Mesothelial cell of epicardium (in vitro differentiated cells): ENCODE results near the gene PTBP3. TPM values are rescaled to one million over a fixed set of nuclear protein-coding genes. Genes with fewer than 3 reads are reported as not detected.

Experiments
- DNase-seq, 2 experiments: peaks; one replicate each; pipeline ENCODE4 v3.0.0; 2021; ENCODE audit warnings: low spot score in 2 of 2; ENCODE audit not compliant: unreplicated experiment in 2 of 2
- H3K27ac Mint-ChIP-seq: 2 replicates; pipeline ENCODE4 v1.8.0; 2021; ENCODE audit warnings: mixed read lengths
- H3K27me3 Mint-ChIP-seq: 2 replicates; pipeline ENCODE4 v1.8.0; 2021; ENCODE audit warnings: low read depth, mixed read lengths
- H3K36me3 Mint-ChIP-seq: 2 replicates; pipeline ENCODE4 v1.8.0; 2021; ENCODE audit warnings: mixed read lengths
- H3K4me1 Mint-ChIP-seq: 2 replicates; pipeline ENCODE4 v1.8.0; 2021; ENCODE audit warnings: mixed read lengths
- H3K4me3 Mint-ChIP-seq: 2 replicates; pipeline ENCODE4 v1.8.0; 2021; ENCODE audit warnings: mild to moderate bottlenecking, moderate library complexity, mixed read lengths
- H3K9me3 Mint-ChIP-seq: 2 replicates; pipeline ENCODE4 v1.8.0; 2021; ENCODE audit warnings: mixed read lengths
- total RNA-seq: library from RNA; stranded (reverse); gene quantifications from 3 replicates; pipeline ENCODE4 v1.2.1, GENCODE V29; 2021
- TF ChIP-seq, protein P1 (sequence below): fragments of 200-600 bp; sonication (generic); IDR thresholded peaks from one replicate; pipeline ENCODE4 v1.5.0; 2021; ENCODE audit warnings: antibody characterized with exemption; ENCODE audit not compliant: unreplicated experiment

The PTBP3 gene
- total RNA-seq, 1 donor from 2014 or later: 41.6 TPM

DNA sequence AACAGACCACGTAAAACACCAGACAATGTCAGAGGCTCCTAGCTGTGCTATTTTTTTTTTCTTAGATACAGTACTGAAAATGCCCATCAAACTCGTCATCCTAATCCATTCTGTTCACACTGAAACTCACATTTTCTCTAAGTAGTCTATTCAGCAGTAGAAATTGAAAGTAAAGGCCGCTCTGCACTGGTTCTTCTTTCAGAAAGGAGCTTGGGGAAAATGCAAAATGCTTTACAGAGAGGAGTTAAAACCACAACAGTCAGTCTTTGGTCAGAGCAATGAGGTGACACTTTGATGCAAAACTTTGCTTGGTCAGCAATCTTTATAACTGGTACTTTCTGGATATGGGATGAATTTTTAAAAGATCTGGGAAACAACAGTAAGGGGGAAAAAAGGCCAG, 114.5 kb downstream of the PTBP3 start:
- Mint-ChIP-seq H3K36me3 (peaks cover 26% of the 10 kb centered on the region), H3K4me3 (no peak overlapping the region), H3K4me1 (peaks cover 2% of the 10 kb centered on the region), H3K27me3 (no peaks in the 10 kb centered on the region), H3K9me3 (no peaks in the 10 kb centered on the region), H3K27ac (no peak overlapping the region)
- no peak for DNase-seq
- TF ChIP-seq, protein P1, sequence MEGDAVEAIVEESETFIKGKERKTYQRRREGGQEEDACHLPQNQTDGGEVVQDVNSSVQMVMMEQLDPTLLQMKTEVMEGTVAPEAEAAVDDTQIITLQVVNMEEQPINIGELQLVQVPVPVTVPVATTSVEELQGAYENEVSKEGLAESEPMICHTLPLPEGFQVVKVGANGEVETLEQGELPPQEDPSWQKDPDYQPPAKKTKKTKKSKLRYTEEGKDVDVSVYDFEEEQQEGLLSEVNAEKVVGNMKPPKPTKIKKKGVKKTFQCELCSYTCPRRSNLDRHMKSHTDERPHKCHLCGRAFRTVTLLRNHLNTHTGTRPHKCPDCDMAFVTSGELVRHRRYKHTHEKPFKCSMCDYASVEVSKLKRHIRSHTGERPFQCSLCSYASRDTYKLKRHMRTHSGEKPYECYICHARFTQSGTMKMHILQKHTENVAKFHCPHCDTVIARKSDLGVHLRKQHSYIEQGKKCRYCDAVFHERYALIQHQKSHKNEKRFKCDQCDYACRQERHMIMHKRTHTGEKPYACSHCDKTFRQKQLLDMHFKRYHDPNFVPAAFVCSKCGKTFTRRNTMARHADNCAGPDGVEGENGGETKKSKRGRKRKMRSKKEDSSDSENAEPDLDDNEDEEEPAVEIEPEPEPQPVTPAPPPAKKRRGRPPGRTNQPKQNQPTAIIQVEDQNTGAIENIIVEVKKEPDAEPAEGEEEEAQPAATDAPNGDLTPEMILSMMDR: no peak

DNA sequence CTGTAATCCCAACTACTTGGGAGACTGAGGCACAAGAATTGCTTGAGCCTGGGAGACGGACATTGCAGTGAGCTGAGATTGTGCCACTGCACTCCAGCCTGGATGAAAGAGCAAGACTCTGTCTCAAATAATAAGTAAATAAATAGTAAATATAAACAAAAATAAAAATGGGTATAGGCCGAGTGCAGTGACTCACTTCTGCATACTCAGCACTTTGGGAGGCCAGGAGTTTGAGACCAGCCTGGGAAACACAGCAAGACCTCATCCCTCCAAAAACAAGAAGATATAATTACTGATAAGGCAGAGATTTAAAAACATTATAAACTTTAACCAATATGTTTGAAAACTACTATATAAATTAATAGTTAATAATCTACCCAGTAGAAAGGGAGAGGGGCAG, 120.5 kb downstream of the PTBP3 start:
- Mint-ChIP-seq H3K27ac (no peak overlapping the region), H3K36me3 (peaks cover 45% of the 10 kb centered on the region), H3K4me1 (no peaks in the 10 kb centered on the region), H3K4me3 (no peak overlapping the region), H3K27me3 (no peaks in the 10 kb centered on the region), H3K9me3 (peaks cover 13% of the 10 kb centered on the region)
- TF ChIP-seq, protein P1: no peak
- no peak for DNase-seq

DNA sequence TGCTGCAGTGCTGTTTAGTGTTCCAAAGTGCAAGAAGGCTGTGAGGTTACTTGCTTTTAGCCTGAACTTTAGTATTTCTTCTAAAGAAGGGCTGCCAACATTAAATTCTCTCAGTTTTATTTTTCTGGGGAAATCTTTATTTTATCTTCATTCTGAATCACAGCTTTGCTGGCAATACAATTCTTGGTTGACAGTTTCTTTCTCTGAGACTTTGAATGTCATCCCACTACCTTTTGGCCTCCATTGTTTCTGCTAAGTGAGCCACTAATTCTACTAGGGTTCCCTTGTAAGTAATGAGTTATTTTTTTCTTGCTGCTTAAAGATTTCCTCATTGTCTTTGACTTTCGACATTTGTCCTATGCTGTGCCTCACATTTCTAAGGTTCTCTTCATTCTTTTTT, 126.0 kb downstream of the PTBP3 start:
- no peak overlapping the region for H3K4me3 Mint-ChIP-seq
- H3K4me1 Mint-ChIP-seq: no peaks in the 10 kb centered on the region
- TF ChIP-seq, protein P1: no peak
- H3K27me3 Mint-ChIP-seq: no peaks in the 10 kb centered on the region
- H3K27ac Mint-ChIP-seq: no peak overlapping the region
- H3K9me3 Mint-ChIP-seq: peaks cover 46% of the 10 kb centered on the region
- DNase-seq: no peak
- peaks cover 70% of the 10 kb centered on the region for H3K36me3 Mint-ChIP-seq

DNA sequence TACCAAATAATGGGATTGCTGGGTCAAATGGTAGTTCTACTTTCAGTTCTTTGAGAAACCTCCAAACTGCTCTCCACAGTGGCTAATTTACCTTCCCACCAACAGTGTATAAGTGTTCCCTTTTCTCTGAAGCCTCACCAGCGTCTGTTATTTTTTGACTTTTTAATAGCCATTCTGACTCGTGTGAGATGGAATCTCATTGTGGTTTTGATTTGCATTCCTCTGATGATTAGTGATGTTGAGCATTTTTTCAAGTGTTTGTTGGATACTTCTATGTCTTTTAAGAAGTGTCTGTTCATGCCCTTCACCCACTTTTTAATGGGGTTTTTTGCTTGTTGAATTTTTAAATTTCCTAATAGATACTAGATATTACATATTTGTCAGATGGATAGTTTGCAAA, 129.9 kb downstream of the PTBP3 start:
- TF ChIP-seq, protein P1: no peak
- no peak overlapping the region for H3K27ac Mint-ChIP-seq
- no peaks in the 10 kb centered on the region for H3K27me3 Mint-ChIP-seq
- H3K9me3 Mint-ChIP-seq: peaks cover 44% of the 10 kb centered on the region
- no peak overlapping the region for H3K4me3 Mint-ChIP-seq
- no peaks in the 10 kb centered on the region for H3K4me1 Mint-ChIP-seq
- no peak for DNase-seq
- peaks cover 46% of the 10 kb centered on the region for H3K36me3 Mint-ChIP-seq

DNA sequence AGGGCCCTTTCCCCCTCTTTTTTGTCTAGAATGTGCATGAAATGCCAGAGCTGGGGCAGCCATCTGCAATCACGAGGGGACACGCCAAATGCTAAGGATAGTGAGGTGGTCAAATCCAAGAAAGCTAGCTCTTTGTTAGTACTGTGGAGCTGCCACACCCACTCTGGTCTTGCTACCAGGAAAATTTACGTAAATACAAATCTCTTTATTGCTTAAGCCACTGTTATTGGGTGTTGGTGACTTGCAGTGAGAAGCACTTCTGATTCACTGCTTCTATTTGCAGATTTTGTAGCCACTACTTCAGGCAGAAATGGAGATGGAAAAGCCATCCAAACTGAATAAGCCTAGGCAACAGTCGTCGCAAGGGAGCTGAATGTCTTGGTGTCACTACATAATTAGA, 132.7 kb downstream of the PTBP3 start:
- peaks cover 23% of the 10 kb centered on the region for H3K36me3 Mint-ChIP-seq

More for the DNA sequence above, 132.7 kb downstream of the PTBP3 start:
- Mint-ChIP-seq H3K9me3 (peaks cover 27% of the 10 kb centered on the region), H3K4me3 (no peak overlapping the region), H3K27ac (no peak overlapping the region), H3K27me3 (no peaks in the 10 kb centered on the region), H3K4me1 (no peaks in the 10 kb centered on the region)
- TF ChIP-seq, protein P1: no peak
- DNase-seq: no peak
